Left colon (tissue), 2 donors: ENCODE results near the gene PSKH1. TPM values are rescaled to one million over a fixed set of nuclear protein-coding genes. Genes with fewer than 3 reads are reported as not detected.

Source experiments
- total RNA-seq, 2 donors: library from RNA; stranded (reverse); fragmentation: NEBNext Ultra II Directional; extraction: Animal tissue kit (Norgen Biotek cat#: 25700); gene quantifications; one replicate each; pipeline ENCODE4 v1.2.1, GENCODE V29; 2021
- donor health status: DM: no; HTN: no; CAD: no.
- donor health status: DM: yes; HTN: yes; CAD: no.

PSKH1 gene
- total RNA-seq, 2 donors from 2014 or later: 31.7 to 36.6 TPM

Other genes starting within 250 kb of the PSKH1 start
- 1 to 10 TPM; 2.1 to 3.7 TPM for gene CARMIL2, start 248.1 kb upstream of the PSKH1 start, total RNA-seq
- 1 to 10 TPM; 8.8 to 9.7 TPM for gene ACD, start 233.0 kb upstream of the PSKH1 start, total RNA-seq
- gene PARD6A, start 232.3 kb upstream of the PSKH1 start, total RNA-seq: 1 to 10 TPM; 4.1 to 4.4 TPM
- gene ENKD1, start 226.5 kb upstream of the PSKH1 start, total RNA-seq: 1 to 10 TPM; 7.4 to 9.0 TPM
- gene C16orf86, start 226.4 kb upstream of the PSKH1 start, total RNA-seq: 1 to 10 TPM in 1 of 2 donors, under 1 TPM in 1; 0.92 to 1.5 TPM
- 10 to 100 TPM; 26.8 to 28.7 TPM for gene GFOD2, start 173.9 kb upstream of the PSKH1 start, total RNA-seq
- 10 to 100 TPM; 16.9 to 20.5 TPM for gene RANBP10, start 86.7 kb upstream of the PSKH1 start, total RNA-seq
- under 1 TPM; 0.12 to 0.75 TPM for gene TSNAXIP1, start 86.4 kb upstream of the PSKH1 start, total RNA-seq
- gene THAP11, start 50.9 kb upstream of the PSKH1 start, total RNA-seq: 10 to 100 TPM; 19.3 to 23.8 TPM
- gene NUTF2, start 46.3 kb upstream of the PSKH1 start, total RNA-seq: 10 to 100 TPM; 57.1 to 59.8 TPM
- 10 to 100 TPM; 29.3 to 43.1 TPM for gene CENPT, start 45.6 kb upstream of the PSKH1 start, total RNA-seq
- 10 to 100 TPM; 54.2 to 76.8 TPM for gene EDC4, start 20.2 kb upstream of the PSKH1 start, total RNA-seq
- under 1 TPM in 1 of 2 donors, not detected in 1; 0.67 TPM for gene NRN1L, start 8.4 kb upstream of the PSKH1 start, total RNA-seq
- gene CTRL, start 38.6 kb downstream of the PSKH1 start, total RNA-seq: 1 to 10 TPM in 1 of 2 donors, under 1 TPM in 1; 0.89 to 1.9 TPM
- gene PSMB10, start 43.6 kb downstream of the PSKH1 start, total RNA-seq: 100 to 1,000 TPM; 114 to 164 TPM
- gene LCAT, start 50.9 kb downstream of the PSKH1 start, total RNA-seq: 1 to 10 TPM; 2.3 to 5.0 TPM
- gene SLC12A4, start 75.4 kb downstream of the PSKH1 start, total RNA-seq: 10 to 100 TPM; 12.0 to 16.9 TPM
- under 1 TPM in 1 of 2 donors, not detected in 1; 0.28 TPM for gene DPEP3, start 87.2 kb downstream of the PSKH1 start, total RNA-seq
- gene DPEP2, start 106.2 kb downstream of the PSKH1 start, total RNA-seq: 1 to 10 TPM in 1 of 2 donors, under 1 TPM in 1; 0.82 to 2.5 TPM
- not detected for gene DPEP2NB, start 122.7 kb downstream of the PSKH1 start, total RNA-seq
- gene DDX28, start 130.0 kb downstream of the PSKH1 start, total RNA-seq: 1 to 10 TPM; 6.7 to 7.1 TPM
- gene DUS2, start 130.0 kb downstream of the PSKH1 start, total RNA-seq: 10 to 100 TPM; 14.1 to 17.4 TPM
- gene NFATC3, start 192.1 kb downstream of the PSKH1 start, total RNA-seq: 10 to 100 TPM; 24.6 to 24.9 TPM